Measurements from ENCODE around the gene APBB1.

GRCh38 chr11:6456361-6457073, 37.6 kb upstream of the APBB1 start:
- TF ChIP-seq, protein P1, sequence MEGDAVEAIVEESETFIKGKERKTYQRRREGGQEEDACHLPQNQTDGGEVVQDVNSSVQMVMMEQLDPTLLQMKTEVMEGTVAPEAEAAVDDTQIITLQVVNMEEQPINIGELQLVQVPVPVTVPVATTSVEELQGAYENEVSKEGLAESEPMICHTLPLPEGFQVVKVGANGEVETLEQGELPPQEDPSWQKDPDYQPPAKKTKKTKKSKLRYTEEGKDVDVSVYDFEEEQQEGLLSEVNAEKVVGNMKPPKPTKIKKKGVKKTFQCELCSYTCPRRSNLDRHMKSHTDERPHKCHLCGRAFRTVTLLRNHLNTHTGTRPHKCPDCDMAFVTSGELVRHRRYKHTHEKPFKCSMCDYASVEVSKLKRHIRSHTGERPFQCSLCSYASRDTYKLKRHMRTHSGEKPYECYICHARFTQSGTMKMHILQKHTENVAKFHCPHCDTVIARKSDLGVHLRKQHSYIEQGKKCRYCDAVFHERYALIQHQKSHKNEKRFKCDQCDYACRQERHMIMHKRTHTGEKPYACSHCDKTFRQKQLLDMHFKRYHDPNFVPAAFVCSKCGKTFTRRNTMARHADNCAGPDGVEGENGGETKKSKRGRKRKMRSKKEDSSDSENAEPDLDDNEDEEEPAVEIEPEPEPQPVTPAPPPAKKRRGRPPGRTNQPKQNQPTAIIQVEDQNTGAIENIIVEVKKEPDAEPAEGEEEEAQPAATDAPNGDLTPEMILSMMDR (IDR thresholded peaks at IDR 0.05; ENCODE audit: borderline replicate concordance, extremely low read depth, low read length, poor library complexity, severe bottlenecking) = no peak
- TF ChIP-seq EZH2 (IDR thresholded peaks at IDR 0.05; ENCODE audit: borderline replicate concordance, low read depth, low read length, severe bottlenecking) = no peak
